OCI-M1 (cell line): ENCODE results near the gene ZEB2.

Source experiments
- DNase-seq: peaks from one replicate; lab custom pipeline; 2025; lab: John Stamatoyannopoulos, UW

ZEB2 gene

GRCh38 chr2:144519934-144520731 lies at the start of gene ZEB2:
Gene ZEB2, minus strand, starts transcription at chr2:144520119. Its CDS starts 2,769 bp downstream, at chr2:144517350.
- DNase-seq: peak; percentile 97

DNA sequence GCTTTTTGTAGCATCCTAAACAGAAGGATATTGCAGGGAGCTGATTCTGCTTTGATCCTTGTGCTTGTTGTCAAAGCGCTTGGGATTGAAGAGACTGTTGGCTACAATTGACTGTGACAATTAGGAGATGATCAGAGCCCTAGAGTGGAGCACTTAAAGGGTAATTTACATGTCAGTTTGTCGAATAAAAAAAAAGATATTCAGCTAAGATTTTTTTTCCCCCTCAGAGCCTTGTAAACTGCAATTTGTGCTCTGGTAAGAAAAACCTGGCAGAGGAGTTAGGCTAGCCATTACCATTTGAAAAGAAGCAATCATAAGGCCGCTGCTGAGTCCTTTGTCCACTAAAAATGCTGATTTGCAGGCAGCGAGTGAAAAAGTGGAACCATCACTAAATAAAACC lies 47.8 kb upstream of the ZEB2 start:
- DNase-seq: no peak

DNA sequence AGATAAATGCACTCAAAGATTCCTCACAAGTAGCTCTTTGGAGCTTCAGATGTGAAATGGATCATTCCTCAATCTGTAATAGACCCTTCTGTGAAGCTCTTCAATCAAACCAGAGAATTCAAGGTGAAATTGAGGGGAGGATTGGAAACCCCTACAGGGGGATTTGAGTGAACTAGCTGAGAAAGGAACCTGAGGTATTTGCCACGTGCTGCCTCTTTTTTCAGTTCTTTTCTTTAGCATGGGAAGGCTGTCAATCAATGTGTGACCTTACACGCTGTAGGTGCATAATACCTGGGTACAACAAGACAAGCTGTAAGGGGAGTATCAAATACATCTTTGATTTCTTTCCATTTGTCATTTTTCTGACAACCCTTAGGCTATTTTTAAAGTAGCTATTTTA lies 46.5 kb upstream of the ZEB2 start:
- no peak for DNase-seq

DNA sequence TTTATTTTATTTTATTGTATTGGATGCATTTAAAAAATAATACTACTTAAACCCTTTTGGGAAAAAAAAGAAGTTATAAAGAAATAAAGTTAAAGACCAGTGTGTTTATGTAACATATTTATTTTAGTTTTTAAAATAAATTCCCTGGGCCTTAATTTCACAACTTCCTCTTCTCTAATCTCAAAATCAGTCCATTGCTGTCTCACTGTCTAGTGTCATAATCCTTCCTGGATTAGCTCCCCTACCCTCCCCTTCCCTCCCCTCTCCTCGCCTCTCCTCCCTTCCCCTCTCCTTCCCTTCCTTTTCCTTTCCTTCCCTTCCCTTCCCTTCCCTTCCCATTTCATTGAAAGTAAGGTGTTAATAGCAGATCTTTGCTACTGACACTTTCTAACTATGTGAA lies 40.3 kb upstream of the ZEB2 start:
- DNase-seq: peak; percentile 76

DNA sequence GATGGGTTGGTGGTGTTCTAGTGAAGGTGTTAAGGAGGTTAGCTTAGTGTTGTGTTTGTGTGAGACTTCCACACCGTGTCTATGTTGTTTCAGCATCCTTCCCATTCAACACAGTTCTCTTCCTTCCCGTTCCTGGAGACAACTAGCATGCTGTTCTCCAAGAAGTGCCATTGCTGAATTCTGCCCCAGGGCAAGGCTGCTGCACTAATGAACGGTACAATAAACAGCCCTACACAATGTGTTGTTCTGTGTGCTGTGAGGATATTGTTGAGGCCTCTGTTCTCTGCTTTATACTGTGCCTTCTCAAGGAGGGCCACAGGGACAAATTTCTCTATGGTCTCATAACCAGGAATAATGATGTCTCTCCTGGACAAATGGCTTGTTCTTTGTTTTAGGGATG lies 39.8 kb upstream of the ZEB2 start:
- no peak for DNase-seq

- DNase-seq: no peak
Measured at GRCh38 chr2:144559242-144559641, 39.3 kb upstream of the ZEB2 start.

DNA sequence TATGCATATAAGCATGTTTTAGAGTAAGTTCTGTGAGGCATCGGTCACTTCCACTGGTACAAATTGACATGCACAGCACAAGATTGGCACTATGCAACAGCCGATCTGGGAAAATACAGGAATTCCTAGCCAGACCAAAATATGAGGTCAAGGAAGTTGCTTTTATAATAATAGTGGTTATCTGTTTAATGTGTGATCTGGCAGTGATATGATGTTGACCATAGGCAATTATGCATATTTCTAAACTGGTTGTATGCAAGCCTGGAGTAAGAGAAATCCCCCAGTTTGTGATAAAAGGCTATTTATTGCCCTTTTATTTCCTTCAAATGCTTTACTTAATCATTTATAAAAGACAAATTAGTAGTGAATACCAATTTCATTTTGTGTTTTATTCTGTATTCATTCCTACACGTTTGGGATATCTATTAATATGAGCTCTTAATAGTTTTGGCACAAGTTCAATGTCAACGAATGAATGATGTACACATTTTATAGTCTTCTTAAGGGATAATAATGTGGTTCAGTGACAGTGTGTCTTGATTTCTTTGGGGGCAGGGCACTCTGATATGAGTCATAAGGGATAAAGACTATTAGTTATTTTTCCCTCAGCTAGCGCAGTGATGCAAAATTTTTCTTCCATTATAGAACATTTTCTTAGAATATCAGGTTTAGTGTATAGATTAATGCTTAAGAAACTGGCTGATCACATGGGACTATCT lies 34.7 kb upstream of the ZEB2 start:
- no peak for DNase-seq

- DNase-seq: peak; percentile 33
Measured at GRCh38 chr2:144553379-144553778, 33.5 kb upstream of the ZEB2 start.

GRCh38 chr2:144552821-144553220 lies 32.9 kb upstream of the ZEB2 start:
- DNase-seq: no peak

DNA sequence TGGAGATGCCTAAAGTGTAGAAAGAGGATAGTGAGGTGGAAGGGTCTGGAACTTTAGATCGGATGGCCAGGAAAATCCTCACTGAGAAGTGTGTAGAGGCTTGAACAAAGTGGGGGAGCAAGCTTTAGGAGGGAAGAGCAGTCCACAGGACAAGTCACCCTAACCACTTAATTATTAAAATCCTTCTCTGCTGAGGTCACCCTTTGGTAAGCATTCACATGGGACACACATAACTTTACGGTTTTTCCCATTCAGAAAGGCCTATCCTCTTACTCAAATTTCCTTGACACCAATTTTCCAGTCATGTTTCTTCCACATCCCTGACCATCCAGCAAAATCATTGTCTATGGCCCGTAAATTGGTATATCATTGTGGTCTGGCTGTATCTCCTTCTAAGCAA lies 31.0 kb upstream of the ZEB2 start:
- DNase-seq: no peak

GRCh38 chr2:144550084-144550483 lies 30.2 kb upstream of the ZEB2 start:
- DNase-seq: no peak

DNA sequence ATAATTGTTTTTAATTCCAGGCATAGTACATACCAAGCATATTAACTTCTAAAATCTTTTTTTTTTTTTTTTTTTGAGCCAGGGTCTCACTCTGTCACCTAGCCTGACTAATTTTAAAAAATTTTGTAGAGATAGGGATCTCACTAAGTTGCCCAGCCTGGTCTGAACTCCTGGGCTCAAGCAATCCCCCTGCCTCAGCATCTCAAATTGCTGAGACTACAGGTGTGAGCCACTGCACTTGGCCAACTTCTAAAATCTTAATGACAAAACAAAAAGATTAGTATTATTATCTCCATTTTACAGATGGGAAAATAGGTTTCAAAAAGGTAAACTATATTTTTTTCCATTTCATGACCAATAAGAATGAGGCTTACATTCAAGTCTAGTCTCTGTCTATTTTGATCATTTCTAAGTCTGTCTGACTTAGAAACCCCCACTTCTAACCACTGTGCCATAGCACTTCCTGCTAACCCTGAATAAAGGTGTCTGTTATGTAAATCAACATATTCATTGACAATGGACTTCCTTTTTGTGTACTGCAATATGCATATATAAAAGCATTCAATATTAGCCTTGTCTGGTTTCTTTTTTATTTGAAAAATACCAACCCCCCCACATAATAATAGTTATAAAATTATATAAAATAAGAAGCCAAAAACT lies 28.7 kb upstream of the ZEB2 start:
- peak; percentile 13 for DNase-seq

GRCh38 chr2:144548088-144548487 lies 28.2 kb upstream of the ZEB2 start:
- no peak for DNase-seq

- DNase-seq: no peak
Measured at GRCh38 chr2:144547494-144547893, 27.6 kb upstream of the ZEB2 start.

DNA sequence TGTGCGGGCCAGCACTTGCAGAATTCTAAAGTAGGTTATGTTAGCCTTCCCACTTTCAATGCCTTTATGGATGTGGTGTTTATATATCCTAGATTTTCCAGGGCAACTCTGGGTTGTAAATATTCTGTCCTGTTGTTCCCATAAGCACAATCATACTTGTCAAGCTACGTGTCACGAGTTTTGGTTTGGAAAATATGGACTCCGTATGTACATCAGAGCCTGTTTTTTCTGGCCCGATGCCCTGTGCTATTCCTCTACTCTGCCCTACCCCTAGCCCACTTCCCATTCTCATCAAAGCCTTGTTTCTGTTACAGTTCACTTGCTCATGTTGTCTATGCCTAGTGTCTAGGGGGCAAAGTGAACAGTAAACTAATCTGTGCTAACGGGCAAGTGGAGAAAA lies 27.0 kb upstream of the ZEB2 start:
- DNase-seq: no peak

DNA sequence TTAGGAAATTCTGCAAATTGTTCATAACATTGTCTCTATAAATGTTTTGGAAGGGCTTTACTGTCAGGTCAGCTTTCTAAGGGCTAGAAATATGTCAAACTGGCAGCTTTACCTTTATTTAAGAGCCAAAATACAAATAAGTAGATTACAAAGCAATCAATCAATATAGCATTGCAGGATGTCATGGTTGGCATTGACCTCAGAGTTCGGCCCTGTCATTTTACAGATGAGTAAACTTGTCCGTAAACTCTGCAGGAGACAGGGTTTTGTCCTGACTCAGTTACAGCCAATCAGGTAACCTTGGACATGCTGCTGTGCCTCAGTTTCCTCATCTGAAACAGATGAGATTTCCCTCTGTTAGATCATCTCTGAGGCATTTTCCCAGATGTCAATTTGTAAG lies 25.9 kb upstream of the ZEB2 start:
- DNase-seq: no peak

- no peak for DNase-seq
Measured at GRCh38 chr2:144544053-144544452, 24.1 kb upstream of the ZEB2 start.

- no peak for DNase-seq
Measured at GRCh38 chr2:144541396-144541795, 21.5 kb upstream of the ZEB2 start.

DNA sequence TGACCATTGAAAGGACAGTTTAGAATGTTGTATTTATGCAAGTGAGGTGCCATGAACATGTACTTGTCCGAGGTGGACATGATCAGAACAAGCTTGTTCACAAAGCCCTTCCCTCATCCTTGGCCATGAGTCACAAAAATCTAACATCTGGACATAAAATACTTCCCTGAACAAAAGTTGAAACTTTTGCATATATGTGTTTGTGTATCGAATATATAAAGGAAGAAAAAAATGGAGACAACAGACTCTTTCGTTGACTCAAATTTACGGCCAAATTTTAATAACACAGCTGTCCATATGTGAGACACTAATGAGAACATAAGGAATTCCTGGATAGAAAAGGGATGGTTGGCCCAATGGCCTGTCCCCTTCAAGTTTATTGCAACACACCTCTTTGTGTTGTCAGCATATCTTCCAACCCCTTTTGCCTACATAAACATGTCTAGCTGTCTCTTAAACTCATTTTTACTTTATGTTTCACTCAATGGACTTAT lies 19.4 kb upstream of the ZEB2 start:
- no peak for DNase-seq

DNA sequence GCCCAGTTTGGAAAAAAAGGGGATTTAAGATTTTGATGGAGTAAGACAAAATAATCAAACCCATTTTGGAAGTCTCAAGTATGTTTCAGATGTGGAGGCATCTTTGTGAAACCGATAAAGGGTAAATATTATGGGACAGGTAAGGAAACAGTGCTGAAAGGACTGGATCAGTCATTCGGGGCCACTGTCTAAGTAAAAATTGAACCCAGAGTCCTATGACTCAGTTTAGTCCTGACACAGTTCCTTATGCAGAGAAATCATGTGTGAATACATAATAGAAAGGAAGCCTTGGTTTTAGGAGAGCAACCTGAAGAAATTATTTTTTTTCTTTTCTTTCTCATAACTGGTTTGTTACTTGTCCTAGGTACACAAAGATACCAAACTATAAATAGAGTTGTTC lies 15.4 kb upstream of the ZEB2 start:
- DNase-seq: no peak

GRCh38 chr2:144533221-144533620 lies 13.3 kb upstream of the ZEB2 start:
- DNase-seq: no peak

GRCh38 chr2:144530596-144530995 lies 10.7 kb upstream of the ZEB2 start:
- no peak for DNase-seq

DNA sequence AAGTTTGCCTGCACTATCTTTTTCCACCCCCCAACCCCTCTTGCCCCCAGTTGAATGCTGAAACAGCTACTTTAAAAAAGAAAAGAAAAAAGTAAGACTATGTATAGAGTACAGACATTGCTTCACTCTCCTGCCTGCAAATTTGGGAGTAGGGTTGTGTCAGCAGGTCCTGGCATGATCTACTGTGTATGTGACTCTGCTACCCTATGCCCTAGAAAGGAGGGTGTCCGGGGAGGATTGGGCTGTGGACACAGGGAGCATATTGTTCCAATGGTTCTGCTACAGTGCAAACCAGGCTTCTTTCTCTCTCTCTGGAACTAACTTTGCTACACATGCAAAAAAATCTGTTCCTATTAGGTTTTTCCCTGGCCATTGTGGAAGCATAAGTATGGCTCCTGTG lies 9.9 kb upstream of the ZEB2 start:
- no peak for DNase-seq
